ENCODE results near the gene NRM.

Gene NRM

DNA sequence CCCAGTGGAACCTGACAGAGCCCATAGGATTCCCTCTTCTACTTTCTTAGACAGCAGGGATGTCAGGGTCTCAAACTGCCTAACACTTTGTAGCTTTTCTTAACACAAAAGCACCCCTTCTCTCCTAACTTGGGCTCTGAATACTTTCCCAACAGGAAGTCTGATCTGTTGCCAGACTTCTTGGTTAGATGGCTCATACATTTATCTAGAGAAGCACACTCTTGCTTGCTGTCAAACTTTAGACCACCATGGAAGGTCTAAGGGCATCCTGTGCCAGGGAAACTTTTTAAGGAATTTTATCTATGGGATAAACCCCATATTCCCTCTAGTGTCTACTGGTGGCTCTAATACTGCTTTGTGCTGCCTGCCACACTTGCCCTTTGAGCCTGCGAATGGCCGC, 47.1 kb downstream of the NRM start:
- no peaks in the 10 kb centered on the region; the same call in 1 of the 2 replicates for H3K4me1 ChIP-seq
- no peak overlapping the region for H3K4me3 ChIP-seq (ENCODE audit: low read depth, low read length)
- H3K27me3 ChIP-seq, result no peaks in the 10 kb centered on the region
- TF ChIP-seq, protein P1, sequence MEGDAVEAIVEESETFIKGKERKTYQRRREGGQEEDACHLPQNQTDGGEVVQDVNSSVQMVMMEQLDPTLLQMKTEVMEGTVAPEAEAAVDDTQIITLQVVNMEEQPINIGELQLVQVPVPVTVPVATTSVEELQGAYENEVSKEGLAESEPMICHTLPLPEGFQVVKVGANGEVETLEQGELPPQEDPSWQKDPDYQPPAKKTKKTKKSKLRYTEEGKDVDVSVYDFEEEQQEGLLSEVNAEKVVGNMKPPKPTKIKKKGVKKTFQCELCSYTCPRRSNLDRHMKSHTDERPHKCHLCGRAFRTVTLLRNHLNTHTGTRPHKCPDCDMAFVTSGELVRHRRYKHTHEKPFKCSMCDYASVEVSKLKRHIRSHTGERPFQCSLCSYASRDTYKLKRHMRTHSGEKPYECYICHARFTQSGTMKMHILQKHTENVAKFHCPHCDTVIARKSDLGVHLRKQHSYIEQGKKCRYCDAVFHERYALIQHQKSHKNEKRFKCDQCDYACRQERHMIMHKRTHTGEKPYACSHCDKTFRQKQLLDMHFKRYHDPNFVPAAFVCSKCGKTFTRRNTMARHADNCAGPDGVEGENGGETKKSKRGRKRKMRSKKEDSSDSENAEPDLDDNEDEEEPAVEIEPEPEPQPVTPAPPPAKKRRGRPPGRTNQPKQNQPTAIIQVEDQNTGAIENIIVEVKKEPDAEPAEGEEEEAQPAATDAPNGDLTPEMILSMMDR (IDR thresholded peaks at IDR 0.05; ENCODE audit: low read depth, low read length), result no peak
- no peaks in the 10 kb centered on the region for H3K9me3 ChIP-seq
- H3K36me3 ChIP-seq, result no peaks in the 10 kb centered on the region; the same call in 1 of the 2 replicates
- no peak for DNase-seq

DNA sequence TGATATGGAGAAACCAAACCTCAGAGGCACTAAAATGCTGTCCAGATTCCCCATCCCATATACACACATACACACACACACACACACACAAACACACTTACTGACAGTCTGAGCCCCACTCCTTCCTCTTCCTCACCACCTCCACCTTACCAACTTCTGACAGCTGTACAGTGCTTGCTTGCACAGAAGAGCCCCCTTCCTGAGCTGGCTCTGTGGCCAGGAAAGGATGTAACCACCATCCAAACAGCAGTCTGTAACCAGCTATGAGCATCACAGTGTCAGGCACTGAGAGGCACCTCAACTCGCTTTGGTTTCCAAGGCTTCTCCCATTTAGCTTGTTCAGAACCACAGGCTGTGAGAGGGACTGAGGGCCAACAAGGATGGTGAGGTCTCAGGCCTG, 49.7 kb downstream of the NRM start:
- no peaks in the 10 kb centered on the region; the same call in 1 of the 2 replicates for H3K36me3 ChIP-seq
- DNase-seq, result no peak
- no peaks in the 10 kb centered on the region for H3K27me3 ChIP-seq
- H3K4me1 ChIP-seq, result no peaks in the 10 kb centered on the region
- TF ChIP-seq, protein P1 (IDR thresholded peaks at IDR 0.05; ENCODE audit: low read depth, low read length), result no peak
- H3K9me3 ChIP-seq, result no peaks in the 10 kb centered on the region
- no peak overlapping the region for H3K4me3 ChIP-seq (ENCODE audit: low read depth, low read length)

DNA sequence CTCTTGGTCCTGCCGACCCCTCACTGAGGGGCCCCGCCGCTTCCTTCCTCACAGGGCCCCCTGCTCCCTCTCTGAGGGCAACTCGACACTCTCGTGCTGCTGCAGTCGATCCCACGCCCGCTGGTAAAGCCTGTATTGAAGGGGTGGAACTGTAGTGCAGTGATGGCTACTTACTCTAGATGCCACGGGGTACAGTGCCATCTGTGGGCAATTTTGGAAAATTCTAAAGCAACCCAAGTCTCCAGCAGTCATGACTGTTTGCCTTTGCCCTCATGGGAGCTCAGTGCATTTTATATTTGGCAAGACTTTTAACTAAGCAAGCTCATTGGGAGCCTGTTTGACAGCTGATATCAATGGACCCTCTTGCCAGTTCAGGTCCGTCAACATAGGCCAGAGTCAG, 50.3 kb downstream of the NRM start:
- Histone ChIP-seq H3K4me3 (ENCODE audit: low read depth, low read length) (no peak overlapping the region), H3K4me1 (no peaks in the 10 kb centered on the region), H3K9me3 (no peaks in the 10 kb centered on the region), H3K27me3 (no peaks in the 10 kb centered on the region), H3K36me3 (no peaks in the 10 kb centered on the region; the same call in 1 of the 2 replicates)
- TF ChIP-seq, protein P1 (IDR thresholded peaks at IDR 0.05; ENCODE audit: low read depth, low read length), result no peak
- no peak for DNase-seq
